ENCODE results near the gene RPL39L.

DNA sequence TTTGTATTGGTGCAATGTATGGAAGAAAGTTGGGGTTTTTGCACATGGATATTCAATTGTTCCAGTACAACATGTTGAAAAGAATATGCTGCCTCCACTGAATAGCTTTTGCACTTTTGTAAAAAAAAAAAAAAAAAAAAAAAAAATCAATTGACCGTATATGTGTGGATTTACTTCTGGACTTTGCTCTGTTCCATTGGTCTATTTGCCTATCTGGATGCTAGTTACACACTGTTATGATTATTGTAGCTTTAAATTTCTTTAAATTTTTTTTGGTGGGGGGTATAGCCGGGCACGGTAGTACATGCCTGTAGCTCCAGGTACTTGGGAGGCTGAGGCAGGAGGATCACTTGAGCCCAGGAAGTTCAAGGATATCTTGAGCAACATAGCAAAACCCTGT, 52.5 kb downstream of the RPL39L start:
- TF ChIP-seq, protein P1, sequence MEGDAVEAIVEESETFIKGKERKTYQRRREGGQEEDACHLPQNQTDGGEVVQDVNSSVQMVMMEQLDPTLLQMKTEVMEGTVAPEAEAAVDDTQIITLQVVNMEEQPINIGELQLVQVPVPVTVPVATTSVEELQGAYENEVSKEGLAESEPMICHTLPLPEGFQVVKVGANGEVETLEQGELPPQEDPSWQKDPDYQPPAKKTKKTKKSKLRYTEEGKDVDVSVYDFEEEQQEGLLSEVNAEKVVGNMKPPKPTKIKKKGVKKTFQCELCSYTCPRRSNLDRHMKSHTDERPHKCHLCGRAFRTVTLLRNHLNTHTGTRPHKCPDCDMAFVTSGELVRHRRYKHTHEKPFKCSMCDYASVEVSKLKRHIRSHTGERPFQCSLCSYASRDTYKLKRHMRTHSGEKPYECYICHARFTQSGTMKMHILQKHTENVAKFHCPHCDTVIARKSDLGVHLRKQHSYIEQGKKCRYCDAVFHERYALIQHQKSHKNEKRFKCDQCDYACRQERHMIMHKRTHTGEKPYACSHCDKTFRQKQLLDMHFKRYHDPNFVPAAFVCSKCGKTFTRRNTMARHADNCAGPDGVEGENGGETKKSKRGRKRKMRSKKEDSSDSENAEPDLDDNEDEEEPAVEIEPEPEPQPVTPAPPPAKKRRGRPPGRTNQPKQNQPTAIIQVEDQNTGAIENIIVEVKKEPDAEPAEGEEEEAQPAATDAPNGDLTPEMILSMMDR (IDR thresholded peaks at IDR 0.05; ENCODE audit: low read depth, low read length, poor library complexity, severe bottlenecking): no peak
- no peak for TF ChIP-seq EZH2phosphoT487 (IDR thresholded peaks at IDR 0.05; ENCODE audit: borderline replicate concordance, low read length)

All from DOHH2 (cell line).